Measurements from ENCODE around the gene OR14K1.
"Not testable (repeated sequence)": the region's sequence is repeated elsewhere in the genome, so short reads cannot be mapped to it uniquely, and the experiment has no call there.

The OR14K1 gene

GRCh38 chr1:247738315-247738714 is at the start of gene OR14K1:
Gene OR14K1, plus strand, starts transcription at chr1:247738615. Its CDS starts 0 bp downstream, at chr1:247738615.
- DNase-seq = no peak

- DNase-seq = no peak
Observed at GRCh38 chr1:247701338-247701737, 37.1 kb upstream of the OR14K1 start.

- not testable (repeated sequence) for DNase-seq
Observed at GRCh38 chr1:247710681-247711080, 27.7 kb upstream of the OR14K1 start.

GRCh38 chr1:247713753-247714152 is 24.7 kb upstream of the OR14K1 start:
- DNase-seq = no peak

GRCh38 chr1:247716546-247716945 is 21.9 kb upstream of the OR14K1 start, which contains the start of gene OR6F1:
Gene OR6F1, minus strand, starts transcription at chr1:247716646. Its CDS starts 3,891 bp downstream, at chr1:247712755.
- no peak for DNase-seq

- DNase-seq = no peak
Observed at GRCh38 chr1:247721222-247721621, 17.2 kb upstream of the OR14K1 start.

GRCh38 chr1:247740721-247741120 is 2.3 kb downstream of the OR14K1 start:
- DNase-seq = no peak

- no peak for DNase-seq
Observed at GRCh38 chr1:247741756-247742155, 3.3 kb downstream of the OR14K1 start.

- DNase-seq = not testable (repeated sequence)
Observed at GRCh38 chr1:247742215-247742760, 3.9 kb downstream of the OR14K1 start.

- DNase-seq = no peak
Observed at GRCh38 chr1:247746391-247746935, 8.0 kb downstream of the OR14K1 start.

GRCh38 chr1:247747616-247748015 is 9.2 kb downstream of the OR14K1 start:
- no peak for DNase-seq

GRCh38 chr1:247748041-247748440 is 9.6 kb downstream of the OR14K1 start, which contains the start of gene OR14A2:
Gene OR14A2, minus strand, starts transcription at chr1:247748141.
- DNase-seq = no peak

GRCh38 chr1:247749870-247750269 is 11.5 kb downstream of the OR14K1 start:
- no peak for DNase-seq

GRCh38 chr1:247754311-247754710 is 15.9 kb downstream of the OR14K1 start:
- DNase-seq = not testable (repeated sequence)

- DNase-seq = no peak
Observed at GRCh38 chr1:247760456-247760855, 22.0 kb downstream of the OR14K1 start, which contains the start of gene OR1C1. Gene OR1C1, minus strand, starts transcription at chr1:247760556. Its CDS starts 2,150 bp downstream, at chr1:247758406.

GRCh38 chr1:247769603-247770002 is 31.2 kb downstream of the OR14K1 start:
- no peak for DNase-seq
